Neuron (in vitro differentiated cells): ENCODE results near the gene CUL2.

Experiments used
- H2AFZ ChIP-seq: one replicate; pipeline ENCODE4 v1.6.1; 2013; ENCODE audit warnings: low read depth, mild to moderate bottlenecking, inconsistent platforms, low read length, moderate library complexity
- H3K27me3 ChIP-seq: one replicate; pipeline ENCODE4 v1.6.1; 2013; ENCODE audit warnings: low read length; ENCODE audit not compliant: insufficient read depth
- H3K36me3 ChIP-seq: one replicate; pipeline ENCODE4 v1.6.1; 2013; ENCODE audit warnings: low read length; ENCODE audit not compliant: insufficient read depth
- H3K4me1 ChIP-seq: one replicate; pipeline ENCODE4 v1.6.1; 2013; ENCODE audit warnings: low read length; ENCODE audit not compliant: insufficient read depth
- H3K4me3 ChIP-seq: 2 replicates; pipeline ENCODE4 v1.5.1; 2013; ENCODE audit warnings: mild to moderate bottlenecking, low read length, moderate library complexity
- H3K9me3 ChIP-seq: one replicate; pipeline ENCODE4 v1.6.1; 2013; ENCODE audit warnings: low read length

Gene CUL2

GRCh38 chr10:35090162-35090954 is at the start of gene CUL2:
CUL2 (minus strand) TSS chr10:35090341; CDS start chr10:35071317, 19,024 bp downstream.
- Histone ChIP-seq H3K4me1 (peaks cover 15% of the 10 kb centered on the region), H3K4me3 (peak within 1 kb of the TSS; percentile 99), H3K36me3 (peaks cover 3% of the 10 kb centered on the region), H3K9me3 (no peaks in the 10 kb centered on the region), H3K27me3 (no peaks in the 10 kb centered on the region), H2AFZ (peak within 1 kb of the TSS; percentile 97)

GRCh38 chr10:35136263-35136815 is 46.2 kb upstream of the CUL2 start:
- H3K27me3 ChIP-seq = no peaks in the 10 kb centered on the region
- no peaks in the 10 kb centered on the region for H3K36me3 ChIP-seq
- H2AFZ ChIP-seq = no peak overlapping the region
- no peaks in the 10 kb centered on the region for H3K4me1 ChIP-seq
- no peaks in the 10 kb centered on the region for H3K9me3 ChIP-seq
- no peak overlapping the region for H3K4me3 ChIP-seq

- no peak overlapping the region for H2AFZ ChIP-seq
- no peaks in the 10 kb centered on the region for H3K27me3 ChIP-seq
- no peaks in the 10 kb centered on the region for H3K4me1 ChIP-seq
- no peaks in the 10 kb centered on the region for H3K36me3 ChIP-seq
- H3K9me3 ChIP-seq = no peaks in the 10 kb centered on the region
- H3K4me3 ChIP-seq = no peak overlapping the region
Observed at GRCh38 chr10:35135861-35136260, 45.7 kb upstream of the CUL2 start.

GRCh38 chr10:35133586-35133985 is 43.4 kb upstream of the CUL2 start:
- Histone ChIP-seq H3K27me3 (no peaks in the 10 kb centered on the region), H3K36me3 (no peaks in the 10 kb centered on the region), H3K9me3 (no peaks in the 10 kb centered on the region), H2AFZ (no peak overlapping the region), H3K4me1 (no peaks in the 10 kb centered on the region), H3K4me3 (no peak overlapping the region)

- Histone ChIP-seq H3K36me3 (no peaks in the 10 kb centered on the region), H2AFZ (no peak overlapping the region), H3K27me3 (no peaks in the 10 kb centered on the region), H3K4me1 (peaks cover 3% of the 10 kb centered on the region), H3K9me3 (no peaks in the 10 kb centered on the region), H3K4me3 (no peak overlapping the region)
Observed at GRCh38 chr10:35132727-35133126, 42.6 kb upstream of the CUL2 start.

- no peak overlapping the region for H2AFZ ChIP-seq
- no peaks in the 10 kb centered on the region for H3K9me3 ChIP-seq
- H3K27me3 ChIP-seq = no peaks in the 10 kb centered on the region
- peaks cover 3% of the 10 kb centered on the region for H3K4me1 ChIP-seq
- no peak overlapping the region for H3K4me3 ChIP-seq
- no peaks in the 10 kb centered on the region for H3K36me3 ChIP-seq
Observed at GRCh38 chr10:35130663-35131062, 40.5 kb upstream of the CUL2 start.

- Histone ChIP-seq H2AFZ (no peak overlapping the region), H3K27me3 (no peaks in the 10 kb centered on the region), H3K4me1 (peaks cover 3% of the 10 kb centered on the region), H3K9me3 (no peaks in the 10 kb centered on the region), H3K4me3 (no peak overlapping the region), H3K36me3 (no peaks in the 10 kb centered on the region)
Observed at GRCh38 chr10:35129185-35129674, 39.1 kb upstream of the CUL2 start.

GRCh38 chr10:35127289-35127891 is 37.2 kb upstream of the CUL2 start:
- Histone ChIP-seq H3K4me1 (peaks cover 3% of the 10 kb centered on the region), H3K36me3 (no peaks in the 10 kb centered on the region), H3K9me3 (no peaks in the 10 kb centered on the region), H3K27me3 (no peaks in the 10 kb centered on the region), H2AFZ (peak overlapping the region; percentile 93), H3K4me3 (peak overlapping the region; percentile 99)

- Histone ChIP-seq H3K4me3 (peak within 1 kb of the TSS; percentile 99), H3K4me1 (peaks cover 3% of the 10 kb centered on the region), H2AFZ (peak within 1 kb of the TSS; percentile 93), H3K9me3 (no peaks in the 10 kb centered on the region), H3K36me3 (no peaks in the 10 kb centered on the region), H3K27me3 (no peaks in the 10 kb centered on the region)
Observed at GRCh38 chr10:35126530-35127288, 36.6 kb upstream of the CUL2 start, which contains the start of gene CREM. CREM (plus strand) TSS chr10:35126846; CDS start chr10:35137836, 10,990 bp downstream.

- H3K36me3 ChIP-seq = no peaks in the 10 kb centered on the region
- no peaks in the 10 kb centered on the region for H3K27me3 ChIP-seq
- H3K4me3 ChIP-seq = peak overlapping the region; percentile 55
- peak overlapping the region; percentile 65 for H2AFZ ChIP-seq
- no peaks in the 10 kb centered on the region for H3K9me3 ChIP-seq
- peaks cover 3% of the 10 kb centered on the region for H3K4me1 ChIP-seq
Observed at GRCh38 chr10:35126062-35126529, 36.0 kb upstream of the CUL2 start.

GRCh38 chr10:35124540-35124939 is 34.4 kb upstream of the CUL2 start:
- Histone ChIP-seq H3K27me3 (no peaks in the 10 kb centered on the region), H3K36me3 (no peaks in the 10 kb centered on the region), H3K4me1 (peaks cover 3% of the 10 kb centered on the region), H3K4me3 (no peak overlapping the region), H3K9me3 (no peaks in the 10 kb centered on the region), H2AFZ (no peak overlapping the region)

GRCh38 chr10:35119378-35119777 is 29.2 kb upstream of the CUL2 start:
- Histone ChIP-seq H2AFZ (no peak overlapping the region), H3K4me1 (no peaks in the 10 kb centered on the region), H3K36me3 (no peaks in the 10 kb centered on the region), H3K4me3 (no peak overlapping the region), H3K9me3 (no peaks in the 10 kb centered on the region), H3K27me3 (no peaks in the 10 kb centered on the region)
